Neural progenitor cell (in vitro differentiated cells): ENCODE measurements around the gene CACNA1C. TPM values are rescaled to one million over a fixed set of nuclear protein-coding genes. Genes with fewer than 3 reads are reported as not detected.

Source experiments
- DNase-seq: peaks from one replicate; pipeline ENCODE4 v3.0.0-alpha.2; 2016; ENCODE audit warnings: low spot score
- H2AFZ ChIP-seq: fragments of 200-600 bp; sonication (generic); replicated peaks from 2 replicates; pipeline ENCODE4 v1.6.1; 2016; ENCODE audit warnings: antibody characterized with exemption
- H3F3A ChIP-seq: fragments of 200-600 bp; sonication (generic); 2 replicates; pipeline ENCODE4 v1.6.1; 2016; ENCODE audit warnings: antibody characterized with exemption, low read depth
- H3K27ac ChIP-seq: fragments of 200-600 bp; sonication (generic); 2 replicates; pipeline ENCODE4 v1.5.1; 2016; ENCODE audit warnings: mild to moderate bottlenecking
- H3K27me3 ChIP-seq: fragments of 200-600 bp; sonication (generic); 2 replicates; pipeline ENCODE4 v1.6.1; 2016; ENCODE audit warnings: mild to moderate bottlenecking, moderate library complexity
- H3K36me3 ChIP-seq: fragments of 200-600 bp; sonication (generic); 2 replicates; pipeline ENCODE4 v1.5.1; 2016
- H3K4me1 ChIP-seq: fragments of 200-600 bp; sonication (generic); 2 replicates; pipeline ENCODE4 v1.6.1; 2016; ENCODE audit warnings: mixed run types
- H3K4me2 ChIP-seq: fragments of 200-600 bp; sonication (generic); 2 replicates; pipeline ENCODE4 v1.6.1; 2016
- H3K4me3 ChIP-seq: fragments of 200-600 bp; sonication (generic); 2 replicates; pipeline ENCODE4 v1.5.1; 2016
- H3K79me2 ChIP-seq: fragments of 200-600 bp; sonication (generic); 2 replicates; pipeline ENCODE4 v1.6.1; 2016; ENCODE audit warnings: low read depth
- H3K9ac ChIP-seq: fragments of 200-600 bp; sonication (generic); 2 replicates; pipeline ENCODE4 v1.6.1; 2016
- H3K9me3 ChIP-seq: fragments of 200-600 bp; sonication (generic); 2 replicates; pipeline ENCODE4 v1.5.1; 2016; ENCODE audit warnings: low read depth
- H4K20me1 ChIP-seq: fragments of 200-600 bp; sonication (generic); 2 replicates; pipeline ENCODE4 v1.6.1; 2016; ENCODE audit warnings: low read depth
- H3K27ac Mint-ChIP-seq: 3 replicates; pipeline ENCODE4 v1.8.0; 2021; ENCODE audit warnings: mixed read lengths
- H3K27me3 Mint-ChIP-seq: 2 replicates; pipeline ENCODE4 v1.8.0; 2022; ENCODE audit warnings: low read depth, mild to moderate bottlenecking, inconsistent platforms, moderate library complexity, mixed read lengths; ENCODE audit not compliant: insufficient read depth
- H3K36me3 Mint-ChIP-seq: 3 replicates; pipeline ENCODE4 v1.8.0; 2021; ENCODE audit warnings: mixed read lengths
- H3K4me1 Mint-ChIP-seq: 3 replicates; pipeline ENCODE4 v1.8.0; 2021; ENCODE audit warnings: mixed read lengths
- H3K4me3 Mint-ChIP-seq: 3 replicates; pipeline ENCODE4 v1.8.0; 2021; ENCODE audit warnings: mild to moderate bottlenecking, moderate library complexity, mixed read lengths
- H3K9me3 Mint-ChIP-seq: 3 replicates; pipeline ENCODE4 v1.8.0; 2020; ENCODE audit warnings: mixed read lengths
- CTCF ChIP-seq: fragments of 200-600 bp; sonication (generic); IDR thresholded peaks from 2 replicates; pipeline ENCODE4 v1.5.1; 2017; ENCODE audit warnings: antibody characterized with exemption, mild to moderate bottlenecking
- EZH2 ChIP-seq: fragments of 200-600 bp; sonication (generic); IDR thresholded peaks from 2 replicates; pipeline ENCODE4 v1.6.1; 2017; ENCODE audit warnings: antibody characterized with exemption, mild to moderate bottlenecking, moderate library complexity
- EZH2phosphoT487 ChIP-seq: fragments of 200-600 bp; sonication (generic); IDR thresholded peaks from 2 replicates; pipeline ENCODE4 v1.6.1; 2017; ENCODE audit warnings: antibody characterized with exemption
- total RNA-seq: library from RNA; depleted of rRNA; stranded (reverse); fragments of >200 nt; gene quantifications from 2 replicates; pipeline ENCODE4 v1.2.3, GENCODE V29; 2015; ENCODE audit warnings: low replicate concordance

Gene CACNA1C
- total RNA-seq, 1 donor from 2014 or later: 2.7 TPM

DNA sequence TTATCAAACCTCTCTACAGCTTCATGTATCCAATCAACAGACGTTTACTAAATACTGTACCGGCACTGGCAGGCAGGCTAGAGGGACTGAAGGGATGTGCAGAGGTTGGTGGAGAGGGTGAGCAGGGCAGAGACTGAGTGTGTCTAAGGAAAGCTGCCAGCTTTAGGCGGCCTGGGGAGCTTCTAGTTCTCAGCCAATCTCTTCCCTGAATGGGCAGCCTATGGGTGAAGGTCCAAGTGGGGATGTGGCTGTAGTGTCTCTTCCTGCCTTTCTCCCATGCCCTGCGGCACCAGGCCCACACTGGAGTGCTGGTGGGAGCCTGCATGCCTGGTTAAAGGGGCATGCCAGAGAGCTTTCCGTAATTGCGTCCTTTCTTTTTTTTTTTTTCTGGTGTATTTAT, 239.8 kb downstream of the CACNA1C start:
- no peaks in the 10 kb centered on the region for H3K9me3 ChIP-seq
- peaks cover 3% of the 10 kb centered on the region for H3K4me1 ChIP-seq
- Mint-ChIP-seq H3K27ac (no peak overlapping the region), H3K4me3 (no peak overlapping the region), H3K9me3 (no peaks in the 10 kb centered on the region), H3K4me1 (peaks cover 18% of the 10 kb centered on the region), H3K36me3 (no peaks in the 10 kb centered on the region), H3K27me3 (peaks cover 2% of the 10 kb centered on the region)
- H3F3A ChIP-seq: no peaks in the 10 kb centered on the region
- H3K4me2 ChIP-seq: no peak overlapping the region
- H3K79me2 ChIP-seq: no peaks in the 10 kb centered on the region
- DNase-seq: no peak
- H2AFZ ChIP-seq: no peak overlapping the region
- H3K27me3 ChIP-seq: no peaks in the 10 kb centered on the region
- no peak for TF ChIP-seq EZH2phosphoT487
- TF ChIP-seq EZH2: no peak
- TF ChIP-seq CTCF: no peak
- H3K9ac ChIP-seq: no peak overlapping the region
- no peak overlapping the region for H3K4me3 ChIP-seq
- H4K20me1 ChIP-seq: no peaks in the 10 kb centered on the region
- H3K27ac ChIP-seq: no peak overlapping the region
- H3K36me3 ChIP-seq: no peaks in the 10 kb centered on the region

DNA sequence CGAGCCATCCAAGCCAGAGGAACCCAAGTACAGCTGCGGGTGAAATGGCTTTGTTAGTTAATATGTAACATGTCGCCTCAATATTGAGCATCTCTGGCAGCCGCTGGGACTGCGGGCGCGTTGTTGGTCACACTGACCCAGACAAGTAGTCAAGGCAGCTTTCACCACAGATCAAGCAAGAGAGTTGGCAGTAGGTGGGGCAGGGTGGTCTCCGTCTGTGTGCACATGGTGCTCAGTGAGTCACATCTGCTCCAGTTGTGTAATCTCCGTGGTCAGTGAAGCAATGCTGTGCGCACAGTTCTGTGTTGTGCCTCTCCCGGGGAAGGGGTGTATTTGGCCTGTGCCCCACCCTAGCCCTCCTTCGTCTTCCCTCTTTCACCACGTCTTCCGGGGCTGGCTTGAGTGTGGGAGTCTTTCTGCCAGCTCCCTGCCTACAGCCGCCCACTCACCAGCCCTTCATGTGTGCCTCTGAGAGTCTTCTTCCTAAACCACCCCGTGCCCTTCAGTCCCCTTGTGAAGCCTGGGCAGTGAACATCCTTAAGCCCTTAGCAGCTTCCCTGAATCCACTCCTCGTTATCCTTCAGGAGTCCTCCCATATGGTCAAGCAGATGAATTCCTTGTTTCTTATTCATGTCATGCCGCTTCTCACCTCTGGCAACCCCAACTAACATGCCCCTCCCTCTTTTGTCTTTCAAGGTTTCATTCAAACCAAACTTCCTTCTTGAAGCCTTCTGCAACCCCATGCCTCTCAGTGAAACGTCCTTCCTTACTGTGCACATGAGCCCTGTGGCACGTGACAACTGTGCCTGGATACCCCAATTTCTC, 242.1 kb downstream of the CACNA1C start:
- DNase-seq: no peak
- no peak overlapping the region for H2AFZ ChIP-seq
- no peaks in the 10 kb centered on the region for H3K9me3 Mint-ChIP-seq
- no peak overlapping the region for H3K4me3 ChIP-seq
- no peak overlapping the region for H3K9ac ChIP-seq
- H3K4me3 Mint-ChIP-seq: no peak overlapping the region
- no peaks in the 10 kb centered on the region for H3K27me3 Mint-ChIP-seq
- no peaks in the 10 kb centered on the region for H4K20me1 ChIP-seq
- no peak overlapping the region for H3K27ac ChIP-seq
- H3F3A ChIP-seq: no peaks in the 10 kb centered on the region
- no peaks in the 10 kb centered on the region for H3K79me2 ChIP-seq
- no peaks in the 10 kb centered on the region for H3K27me3 ChIP-seq
- H3K4me1 ChIP-seq: peaks cover 3% of the 10 kb centered on the region
- no peak overlapping the region for H3K27ac Mint-ChIP-seq
- H3K36me3 Mint-ChIP-seq: no peaks in the 10 kb centered on the region
- no peak overlapping the region for H3K4me2 ChIP-seq
- H3K9me3 ChIP-seq: no peaks in the 10 kb centered on the region
- TF ChIP-seq CTCF (no peak), EZH2 (no peak)
- H3K4me1 Mint-ChIP-seq: peaks cover 13% of the 10 kb centered on the region
- H3K36me3 ChIP-seq: no peaks in the 10 kb centered on the region

- peaks cover 3% of the 10 kb centered on the region for H3K4me1 ChIP-seq
- H3K27ac Mint-ChIP-seq: no peak overlapping the region
- H3K79me2 ChIP-seq: no peaks in the 10 kb centered on the region
- H3K4me2 ChIP-seq: no peak overlapping the region
- no peaks in the 10 kb centered on the region for H3K36me3 ChIP-seq
- no peaks in the 10 kb centered on the region for H3K9me3 Mint-ChIP-seq
- no peak overlapping the region for H3K4me3 ChIP-seq
- H3K4me3 Mint-ChIP-seq: no peak overlapping the region
- H3K9ac ChIP-seq: no peak overlapping the region
- no peaks in the 10 kb centered on the region for H3F3A ChIP-seq
- no peak for DNase-seq
- no peaks in the 10 kb centered on the region for H3K36me3 Mint-ChIP-seq
- H3K27me3 ChIP-seq: no peaks in the 10 kb centered on the region
- H4K20me1 ChIP-seq: no peaks in the 10 kb centered on the region
- H3K27me3 Mint-ChIP-seq: no peaks in the 10 kb centered on the region
- no peaks in the 10 kb centered on the region for H3K9me3 ChIP-seq
- no peak overlapping the region for H3K27ac ChIP-seq
- no peak overlapping the region for H2AFZ ChIP-seq
- peaks cover 13% of the 10 kb centered on the region for H3K4me1 Mint-ChIP-seq
- TF ChIP-seq CTCF (no peak), EZH2phosphoT487 (no peak), EZH2 (no peak)
Measured at GRCh38 chr12:2295941-2296461, 243.2 kb downstream of the CACNA1C start.
